Smooth muscle cell (in vitro differentiated cells): ENCODE results near the gene ERI3. TPM values are rescaled to one million over a fixed set of nuclear protein-coding genes. Genes with fewer than 3 reads are reported as not detected.

Experiments
- DNase-seq: peaks from one replicate; lab custom pipeline; 2025; ENCODE audit not compliant: unreplicated experiment; lab: John Stamatoyannopoulos, UW
- H2AFZ ChIP-seq: fragments of 200-600 bp; sonication (generic); 2 replicates; pipeline ENCODE4 v1.6.0; 2016; ENCODE audit warnings: antibody characterized with exemption, low read depth, mild to moderate bottlenecking
- H3F3A ChIP-seq: fragments of 200-600 bp; sonication (generic); 2 replicates; pipeline ENCODE4 v1.6.0; 2017; ENCODE audit warnings: antibody characterized with exemption, low read depth
- H3K27ac ChIP-seq: fragments of 200-600 bp; sonication (generic); 2 replicates; pipeline ENCODE4 v1.5.1; 2016; ENCODE audit warnings: low read depth, mild to moderate bottlenecking
- H3K27me3 ChIP-seq: fragments of 200-600 bp; sonication (generic); 2 replicates; pipeline ENCODE4 v1.6.1; 2016; ENCODE audit warnings: low read depth, mild to moderate bottlenecking
- H3K36me3 ChIP-seq: fragments of 200-600 bp; sonication (generic); 2 replicates; pipeline ENCODE4 v1.5.1; 2016; ENCODE audit warnings: low read depth
- H3K4me1 ChIP-seq: fragments of 200-600 bp; sonication (generic); 2 replicates; pipeline ENCODE4 v1.5.1; 2016; ENCODE audit warnings: low read depth
- H3K4me2 ChIP-seq: fragments of 200-600 bp; sonication (generic); 2 replicates; pipeline ENCODE4 v1.6.0; 2016; ENCODE audit warnings: mild to moderate bottlenecking
- H3K4me3 ChIP-seq: fragments of 200-600 bp; sonication (generic); 2 replicates; pipeline ENCODE4 v1.5.1; 2016; ENCODE audit warnings: mild to moderate bottlenecking
- H3K79me2 ChIP-seq: fragments of 200-600 bp; sonication (generic); 2 replicates; pipeline ENCODE4 v1.6.0; 2016; ENCODE audit warnings: low read depth, mild to moderate bottlenecking
- H3K9ac ChIP-seq: fragments of 200-600 bp; sonication (generic); 2 replicates; pipeline ENCODE4 v1.6.0; 2016; ENCODE audit warnings: low read depth
- H3K9me3 ChIP-seq: fragments of 200-600 bp; sonication (generic); replicated peaks from 2 replicates; pipeline ENCODE4 v1.5.1; 2016; ENCODE audit warnings: low read depth
- H4K20me1 ChIP-seq: fragments of 200-600 bp; sonication (generic); 2 replicates; pipeline ENCODE4 v1.6.0; 2016; ENCODE audit warnings: low read depth
- CTCF ChIP-seq: fragments of 200-600 bp; sonication (generic); IDR thresholded peaks from 2 replicates; pipeline ENCODE4 v1.5.1; 2017; ENCODE audit warnings: borderline replicate concordance, mild to moderate bottlenecking, antibody characterized with exemption; ENCODE audit not compliant: insufficient read depth, poor library complexity, severe bottlenecking
- WGBS: methylation state at CpG from one replicate; pipeline ENCODE4 v1.1.7; 2016; ENCODE audit warnings: low lambda C conversion rate; 5-methylcytosine and 5-hydroxymethylcytosine counted together
- polyA plus RNA-seq: library from polyadenylated mRNA; unstranded; fragments of >200 nt; fragmentation: Nextera tagmentation; extraction: Ambion mirVana; gene quantifications from 2 replicates; pipeline ENCODE4 v1.2.1, GENCODE V29; 2016
- total RNA-seq: library from RNA; depleted of rRNA; stranded (reverse); fragments of >200 nt; gene quantifications from 2 replicates; pipeline ENCODE4 v1.2.3, GENCODE V29; 2014

Gene ERI3
- total and polyA plus RNA-seq, 2 experiments from 2014 or later: 91.2 to 112 TPM

GRCh38 chr1:44240802-44241671, 114.0 kb downstream of the ERI3 start:
- no peak for TF ChIP-seq CTCF
- no peak overlapping the region for H3K9ac ChIP-seq
- H3F3A ChIP-seq: peaks cover 14% of the 10 kb centered on the region
- no peak for DNase-seq
- H3K27me3 ChIP-seq: no peaks in the 10 kb centered on the region
- H4K20me1 ChIP-seq: peaks cover 35% of the 10 kb centered on the region
- no peak overlapping the region for H3K4me3 ChIP-seq
- no peaks in the 10 kb centered on the region for H3K36me3 ChIP-seq
- H3K79me2 ChIP-seq: no peaks in the 10 kb centered on the region
- no peak overlapping the region for H2AFZ ChIP-seq
- 50% methylated on average over 8 of the region's 9 CpGs for WGBS
- H3K4me1 ChIP-seq: peaks cover 24% of the 10 kb centered on the region
- H3K9me3 ChIP-seq: no peaks in the 10 kb centered on the region
- peak overlapping the region; percentile 36 for H3K4me2 ChIP-seq
- peak overlapping the region; percentile 70 for H3K27ac ChIP-seq

DNA sequence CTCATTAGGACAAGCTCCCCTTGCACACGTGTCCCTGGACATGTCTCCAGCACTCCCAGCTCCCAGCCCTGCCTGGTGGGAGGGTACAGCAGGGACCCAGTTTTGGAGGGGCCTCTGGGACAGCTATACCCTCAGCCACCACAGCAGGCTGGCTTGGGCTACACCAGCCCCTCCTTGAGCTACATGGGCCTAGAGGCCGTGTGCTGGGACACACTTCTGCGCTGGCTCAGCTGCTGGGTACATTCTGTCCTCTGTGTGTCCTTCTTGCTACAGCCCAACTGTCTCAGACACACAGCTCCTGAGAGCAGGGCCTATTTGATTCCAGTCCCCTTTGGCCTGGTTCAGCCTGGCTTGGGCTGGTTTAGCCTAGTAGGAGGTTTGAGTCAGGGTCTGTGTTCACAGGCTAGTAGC, 115.1 kb downstream of the ERI3 start:
- Histone ChIP-seq H3K9me3 (no peaks in the 10 kb centered on the region), H3K79me2 (no peaks in the 10 kb centered on the region), H3K4me1 (peaks cover 24% of the 10 kb centered on the region), H2AFZ (no peak overlapping the region), H3K4me3 (no peak overlapping the region), H4K20me1 (peaks cover 28% of the 10 kb centered on the region), H3F3A (peaks cover 14% of the 10 kb centered on the region), H3K4me2 (peak overlapping the region; percentile 36), H3K36me3 (no peaks in the 10 kb centered on the region), H3K27me3 (no peaks in the 10 kb centered on the region), H3K9ac (no peak overlapping the region), H3K27ac (peak overlapping the region; percentile 70)
- no peak for TF ChIP-seq CTCF
- DNase-seq: no peak
- WGBS: 62% methylated on average over 3 of the region's 3 CpGs

DNA sequence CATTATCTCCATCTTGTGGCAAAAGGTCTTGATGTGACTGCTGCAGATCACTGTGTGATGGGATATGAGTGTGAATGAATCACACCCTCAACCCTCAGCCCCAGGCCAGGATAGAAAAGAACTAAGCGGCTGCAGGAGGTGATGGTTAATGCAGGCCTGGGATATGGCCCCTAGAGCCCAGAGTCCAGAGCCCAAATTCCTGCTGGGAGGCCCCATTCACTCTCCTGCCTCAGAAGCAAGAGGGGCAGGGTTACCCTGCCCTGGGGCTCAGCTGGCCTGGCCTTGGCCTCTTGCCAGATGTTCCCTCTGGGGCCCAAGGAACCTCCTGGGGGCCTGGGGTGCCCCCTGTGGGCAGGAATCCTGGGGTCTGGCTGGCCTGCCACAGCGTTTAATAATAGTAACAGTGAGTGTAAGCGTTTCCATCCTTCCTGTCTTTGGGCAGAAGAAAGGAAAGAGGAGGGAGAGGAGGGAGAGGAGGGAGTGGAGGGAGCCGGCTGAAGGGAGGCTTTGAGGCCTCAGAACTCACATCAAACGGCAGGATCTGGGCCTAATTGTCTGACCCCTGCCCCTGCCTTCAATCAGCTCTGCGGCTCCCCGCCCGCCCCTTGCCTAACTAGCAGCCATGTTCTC, 115.6 kb downstream of the ERI3 start:
- no peaks in the 10 kb centered on the region for H3K36me3 ChIP-seq
- H3K27ac ChIP-seq: peak overlapping the region; percentile 70
- no peaks in the 10 kb centered on the region for H3K27me3 ChIP-seq
- peak overlapping the region; percentile 23 for H3K4me2 ChIP-seq
- no peaks in the 10 kb centered on the region for H3K9me3 ChIP-seq
- no peaks in the 10 kb centered on the region for H3K79me2 ChIP-seq
- peaks cover 28% of the 10 kb centered on the region for H4K20me1 ChIP-seq
- H3F3A ChIP-seq: peaks cover 14% of the 10 kb centered on the region
- no peak overlapping the region for H3K9ac ChIP-seq
- H2AFZ ChIP-seq: no peak overlapping the region
- peak; percentile 48 for DNase-seq
- WGBS: 18% methylated on average over 5 of the region's 8 CpGs
- no peak overlapping the region for H3K4me3 ChIP-seq
- H3K4me1 ChIP-seq: peaks cover 24% of the 10 kb centered on the region
- peak; percentile 62 for TF ChIP-seq CTCF
